Stimulated activated CD4-positive, alpha-beta T cell treated with anti-CD3 and anti-CD28 coated beads, Interleukin-1b, Interleukin-23, amount 100 ng/mL, for 24 hours (primary cell): ENCODE results near the gene NPC2.
"Not testable (repeated sequence)": the region's sequence is repeated elsewhere in the genome, so short reads cannot be mapped to it uniquely, and the experiment has no call there.

Source experiments
- DNase-seq, 4 experiments: peaks; one replicate each; pipeline ENCODE4 v3.0.0-alpha.2; 2020; ENCODE audit warnings: low read depth in 4 of 4, low spot score in 1 of 4

Gene NPC2

GRCh38 chr14:74472601-74473000 is 20.5 kb downstream of the NPC2 start:
- no peak for DNase-seq

GRCh38 chr14:74469548-74470518 is 23.3 kb downstream of the NPC2 start:
- DNase-seq, result no peak

- DNase-seq, result no peak
Measured at GRCh38 chr14:74468513-74468912, 24.6 kb downstream of the NPC2 start.

- no peak for DNase-seq
Measured at GRCh38 chr14:74465335-74465734, 27.8 kb downstream of the NPC2 start.

GRCh38 chr14:74464785-74465184 is 28.3 kb downstream of the NPC2 start:
- no peak for DNase-seq

GRCh38 chr14:74463697-74464096 is 29.4 kb downstream of the NPC2 start:
- DNase-seq, result no peak

GRCh38 chr14:74462993-74463392 is 30.1 kb downstream of the NPC2 start:
- DNase-seq, result no peak

GRCh38 chr14:74459976-74460375 is 33.1 kb downstream of the NPC2 start:
- DNase-seq, result no peak

- DNase-seq, result peak in 1 of 4 experiments; percentile 1
Measured at GRCh38 chr14:74459289-74459946, 33.7 kb downstream of the NPC2 start.

- no peak for DNase-seq
Measured at GRCh38 chr14:74457565-74457895, 35.6 kb downstream of the NPC2 start.

GRCh38 chr14:74456684-74457564 is 36.2 kb downstream of the NPC2 start:
- no peak for DNase-seq

- not testable (repeated sequence) for DNase-seq
Measured at GRCh38 chr14:74454397-74454796, 38.7 kb downstream of the NPC2 start.

GRCh38 chr14:74444866-74445265 is 48.2 kb downstream of the NPC2 start:
- DNase-seq, result no peak

- no peak for DNase-seq
Measured at GRCh38 chr14:74442757-74443156, 50.3 kb downstream of the NPC2 start.

- no peak for DNase-seq
Measured at GRCh38 chr14:74441113-74441512, 52.0 kb downstream of the NPC2 start.

GRCh38 chr14:74438351-74438915 is 54.7 kb downstream of the NPC2 start:
- DNase-seq, result no peak

GRCh38 chr14:74437496-74438053 is 55.5 kb downstream of the NPC2 start:
- no peak for DNase-seq

GRCh38 chr14:74434294-74434693 is 58.8 kb downstream of the NPC2 start:
- no peak for DNase-seq

- no peak for DNase-seq
Measured at GRCh38 chr14:74429991-74430390, 63.1 kb downstream of the NPC2 start.
